ENCODE results near the gene APOBEC4.

DNA sequence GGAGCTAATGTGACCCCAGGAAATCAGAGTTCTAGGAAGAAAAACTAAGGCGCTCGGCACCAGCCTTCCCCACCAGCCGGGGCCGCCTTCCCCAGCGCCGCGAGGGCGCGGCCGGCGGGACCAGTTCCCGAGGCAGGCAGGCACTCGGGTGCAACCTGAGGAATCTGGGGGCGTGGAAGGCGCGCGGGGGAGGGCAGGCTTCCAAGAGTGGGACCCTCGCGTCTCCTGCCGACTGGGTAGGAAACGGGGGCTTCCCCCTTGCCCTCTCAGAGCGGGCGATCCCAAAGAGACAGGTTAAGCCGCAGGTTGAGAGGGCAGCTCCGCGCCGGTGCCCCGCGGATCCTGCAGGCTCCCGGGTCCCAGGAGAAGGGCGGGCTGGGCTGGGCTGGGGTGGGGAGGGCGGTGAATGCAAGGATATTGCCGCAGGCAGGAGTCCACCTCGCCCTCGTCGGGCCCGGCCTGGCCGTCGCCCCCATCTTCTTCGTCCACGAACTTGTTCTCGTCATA lies 18.0 kb downstream of the APOBEC4 start:
- TF ChIP-seq CTCF (conservative IDR thresholded peaks at IDR 0.05) (no peak; the same call in 1 of the 2 replicates), EZH2 (IDR thresholded peaks at IDR 0.05; ENCODE audit: low read depth) (no peak)

Data from PC-9 (cell line).